Epidermal melanocyte (primary cell): ENCODE data around the gene CFC1B.
"Not testable (repeated sequence)": the region's sequence is repeated elsewhere in the genome, so short reads cannot be mapped to it uniquely, and the experiment has no call there.

Experiments
- DNase-seq: peaks from one replicate; pipeline ENCODE4 v3.0.0; 2011; ENCODE audit warnings: low spot score; ENCODE audit not compliant: insufficient read length

CFC1B gene

DNA sequence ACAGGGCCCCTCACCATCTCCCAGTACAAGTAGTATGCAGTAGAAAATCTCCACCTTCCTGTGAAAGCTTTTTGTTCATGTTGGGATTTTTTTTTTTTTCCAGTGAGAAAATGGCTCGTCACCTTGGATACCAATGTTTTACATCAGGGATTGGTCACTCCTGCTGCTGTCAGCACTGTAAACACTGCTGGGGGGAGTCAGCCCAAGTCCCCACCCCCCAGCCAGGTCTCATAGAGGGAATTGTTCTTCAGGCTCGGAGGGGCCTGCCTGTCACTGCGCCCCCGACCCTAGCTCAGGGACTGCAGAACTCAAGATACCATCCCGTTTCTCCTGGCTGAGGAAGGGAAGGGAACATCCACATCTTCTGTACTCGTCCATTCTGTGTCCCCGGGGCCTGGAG, at the start of gene CFC1B:
Gene CFC1B (plus strand): TSS at position 231 of the 400 bp plus-strand sequence. CDS start 263 bp downstream, outside the sequence.
- DNase-seq = not testable (repeated sequence)

DNA sequence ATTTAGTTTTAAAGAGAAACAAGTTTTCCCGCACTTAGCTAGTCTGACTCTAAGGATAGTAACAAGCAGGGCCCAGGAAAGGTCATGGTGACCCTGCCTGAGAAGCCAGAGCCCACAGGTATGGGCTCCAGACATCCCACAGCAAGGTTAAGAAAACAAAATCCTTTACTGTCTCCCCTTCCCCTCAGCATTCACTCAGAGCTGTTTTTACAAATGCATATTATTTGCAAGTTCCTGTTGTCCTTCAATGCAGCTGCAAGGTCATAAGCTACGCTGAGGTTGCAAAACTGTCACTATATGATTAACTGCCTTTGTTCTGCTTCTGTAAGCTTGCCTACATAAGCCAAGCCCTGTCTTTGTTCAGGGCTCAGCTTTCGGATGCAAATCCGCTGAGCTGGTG, 29.9 kb upstream of the CFC1B start:
- DNase-seq = not testable (repeated sequence)

DNA sequence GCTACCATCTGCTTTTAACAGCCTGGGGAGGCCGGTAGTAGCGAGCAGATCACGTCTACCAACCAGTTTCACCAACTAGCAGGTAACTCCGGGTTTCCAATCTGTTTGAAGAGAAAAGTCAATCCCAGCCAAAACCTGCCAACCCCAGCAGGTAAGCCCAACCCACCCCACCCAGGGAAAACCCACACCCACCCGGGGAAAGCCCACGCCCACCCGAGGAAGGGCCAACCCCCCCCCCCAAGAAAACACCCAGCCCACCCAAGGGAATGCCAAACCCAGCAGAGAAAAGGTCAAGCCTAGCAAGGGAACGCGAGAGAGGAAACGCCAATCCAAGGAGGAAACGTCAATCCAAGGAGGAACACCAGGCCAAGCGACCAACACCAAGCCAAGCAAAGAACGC, 11.8 kb upstream of the CFC1B start, which contains the start of gene POTEI:
Gene POTEI (minus strand): TSS at position 101 of the 400 bp plus-strand sequence. CDS start 93 bp downstream, at position 8.
- DNase-seq = not testable (repeated sequence)

DNA sequence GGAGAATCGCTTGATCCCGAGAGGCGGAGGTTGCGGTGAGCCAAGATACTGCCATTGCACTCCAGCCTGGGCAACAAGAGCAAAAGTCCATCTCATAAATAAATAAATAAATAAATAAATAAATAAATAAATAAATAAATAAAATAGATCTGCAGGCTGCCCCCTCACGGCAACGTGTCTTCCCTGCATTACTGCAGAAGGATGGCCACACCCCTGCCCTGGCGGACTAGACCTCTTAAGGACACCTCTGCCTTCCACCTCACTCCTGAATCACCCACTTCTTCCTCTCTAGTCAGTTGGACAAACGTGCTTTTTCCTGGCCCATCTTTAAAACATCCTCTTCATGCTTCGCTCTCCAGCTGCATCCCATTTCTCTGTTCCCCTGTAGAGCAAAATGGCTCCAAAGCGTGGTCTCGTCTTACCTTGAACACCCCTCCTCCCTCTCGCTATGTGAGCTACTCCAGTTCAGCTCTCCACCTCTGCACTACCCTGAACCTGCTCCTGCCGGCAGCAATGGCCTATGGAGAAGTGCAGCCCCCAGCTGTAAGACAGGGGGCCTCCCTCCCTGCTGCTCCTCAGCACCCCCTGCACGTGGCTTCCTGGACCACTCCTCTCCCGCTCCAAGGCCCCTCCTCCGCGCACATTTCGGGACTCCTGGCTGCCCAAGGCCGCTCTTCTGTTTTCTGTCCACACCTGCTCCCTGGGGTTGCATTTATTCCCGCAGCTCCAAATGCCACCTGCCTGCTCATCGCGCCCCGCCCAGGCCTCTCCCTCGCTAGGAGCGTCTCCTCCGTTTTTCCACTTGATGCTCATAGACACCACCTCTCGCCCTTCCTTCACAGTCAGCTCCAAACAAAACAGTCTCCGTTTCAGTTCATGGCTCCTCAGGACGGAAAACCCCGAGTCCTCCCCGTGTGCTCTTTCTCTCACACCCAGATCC, 9.9 kb upstream of the CFC1B start:
- DNase-seq = not testable (repeated sequence)

DNA sequence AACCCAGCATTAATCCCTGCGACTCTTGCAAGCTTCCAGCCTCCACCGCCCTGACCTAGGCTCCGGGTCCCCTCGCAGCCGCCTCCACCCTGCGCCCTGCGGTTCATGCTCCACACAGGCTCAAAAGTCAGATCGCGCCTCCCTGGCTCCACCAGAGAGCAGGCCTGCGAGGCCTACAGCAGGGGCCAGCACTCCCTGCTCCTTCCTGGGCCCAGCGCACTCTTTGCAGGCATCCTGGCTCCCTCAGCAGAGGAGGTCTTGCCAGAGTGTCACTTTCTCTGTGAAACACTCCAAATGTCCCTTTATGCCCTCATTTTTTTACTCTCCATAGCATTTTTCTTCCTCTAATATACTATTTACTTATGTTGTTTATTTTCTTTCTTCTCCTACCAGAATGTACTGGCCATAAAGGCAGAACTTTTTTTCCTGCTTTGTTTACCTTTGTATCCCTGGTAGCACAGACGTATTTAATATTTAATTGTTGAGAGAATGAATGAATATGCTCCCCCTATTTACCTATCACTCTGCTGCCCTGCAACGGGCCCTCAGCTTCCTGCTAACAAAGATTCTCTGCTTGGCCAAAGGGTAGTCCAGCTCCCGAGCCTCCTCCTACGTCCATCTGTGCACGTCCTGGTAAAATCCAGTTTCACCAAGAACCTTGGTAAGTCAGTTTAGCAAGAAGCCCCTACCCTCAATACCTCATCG, 9.1 kb upstream of the CFC1B start:
- DNase-seq = not testable (repeated sequence)

DNA sequence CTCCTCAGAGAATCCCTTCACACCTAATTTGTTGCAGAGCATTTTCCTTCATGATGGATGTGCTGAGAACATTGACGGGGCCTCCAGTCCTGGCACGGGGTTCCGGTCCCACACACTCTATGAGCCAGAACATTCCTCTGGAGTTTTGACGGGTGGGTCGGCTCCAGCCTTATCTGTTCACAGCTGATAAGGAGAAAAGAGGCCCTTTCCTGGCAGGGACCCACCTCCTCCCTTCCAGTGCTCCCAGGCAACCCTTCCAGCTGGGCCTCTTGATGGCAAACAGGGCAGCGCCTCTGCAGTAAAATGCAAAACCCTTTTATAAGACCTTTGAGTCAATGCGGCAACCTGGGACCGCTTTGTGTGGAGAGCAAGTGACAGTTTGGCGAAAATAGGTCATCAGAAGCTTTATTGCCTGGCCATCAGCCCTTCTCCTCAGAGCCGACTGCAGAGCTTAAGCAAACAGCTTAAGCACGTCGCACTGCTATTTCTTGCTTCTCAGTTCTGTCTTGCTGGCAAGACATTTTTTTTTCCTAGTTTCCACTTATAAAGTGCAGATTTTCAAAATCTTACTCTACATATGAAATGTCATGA, 2.4 kb upstream of the CFC1B start:
- DNase-seq = not testable (repeated sequence)

DNA sequence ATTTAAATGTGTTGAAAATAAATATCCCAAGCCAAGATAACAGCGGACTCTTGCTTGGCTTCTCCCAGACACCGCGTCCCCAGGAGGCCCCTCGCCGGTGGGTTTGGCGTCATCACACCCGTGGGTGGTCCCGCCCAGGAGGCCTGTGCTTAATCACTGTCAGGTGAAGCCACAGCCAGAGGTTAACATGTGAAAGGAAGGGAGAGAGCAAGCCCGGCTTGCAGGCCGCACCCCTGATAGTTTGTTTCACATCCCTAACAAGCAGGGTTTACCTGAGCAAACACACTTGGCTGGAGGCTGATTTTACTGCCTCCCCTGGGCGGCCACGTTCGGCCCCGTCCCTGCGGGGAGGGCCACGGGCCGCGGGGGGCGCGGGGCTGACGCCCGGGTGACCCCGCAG, 1.4 kb downstream of the CFC1B start:
- not testable (repeated sequence) for DNase-seq

DNA sequence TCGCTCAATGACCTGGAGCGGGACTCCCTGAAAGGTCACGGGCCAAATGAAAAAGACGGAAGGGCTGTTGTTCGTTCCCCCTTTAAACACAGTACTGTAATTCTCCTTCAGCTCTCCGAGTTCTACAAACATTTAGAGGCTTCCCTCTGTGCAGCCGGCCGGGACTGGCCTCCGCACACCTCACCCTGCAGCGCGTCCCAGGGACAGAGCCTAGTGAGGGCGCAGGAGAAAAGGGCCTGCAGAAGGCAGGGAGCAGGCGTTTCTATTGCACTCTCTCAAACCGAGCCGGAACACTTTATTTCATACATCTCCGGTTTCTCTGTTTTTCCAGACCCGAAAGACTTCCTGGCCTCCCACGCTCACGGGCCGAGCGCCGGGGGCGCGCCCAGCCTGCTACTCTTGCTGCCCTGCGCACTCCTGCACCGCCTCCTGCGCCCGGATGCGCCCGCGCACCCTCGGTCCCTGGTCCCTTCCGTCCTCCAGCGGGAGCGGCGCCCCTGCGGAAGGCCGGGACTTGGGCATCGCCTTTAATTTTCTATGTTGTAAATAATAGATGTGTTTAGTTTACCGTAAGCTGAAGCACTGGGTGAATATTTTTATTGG, 6.4 kb downstream of the CFC1B start:
- not testable (repeated sequence) for DNase-seq

DNA sequence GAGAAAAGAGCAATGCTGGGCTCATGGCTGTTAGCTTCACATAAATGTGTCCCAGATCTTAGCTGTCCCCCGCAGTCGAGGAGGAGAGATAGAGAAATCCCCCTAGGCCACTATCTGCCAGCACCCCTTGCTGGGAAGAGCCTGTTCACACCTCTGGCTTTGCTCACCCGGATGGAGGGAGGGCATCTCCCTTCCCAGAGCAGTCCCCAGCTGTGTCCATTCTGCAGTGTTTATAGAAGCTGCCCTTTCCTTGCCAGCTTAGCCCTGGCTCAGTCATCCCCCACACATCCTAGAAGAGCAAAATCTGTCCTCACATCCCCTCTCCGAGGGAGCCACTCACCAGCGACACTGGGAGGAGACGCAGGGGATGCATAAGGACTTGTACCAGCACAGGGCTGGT, 8.5 kb downstream of the CFC1B start:
- not testable (repeated sequence) for DNase-seq

DNA sequence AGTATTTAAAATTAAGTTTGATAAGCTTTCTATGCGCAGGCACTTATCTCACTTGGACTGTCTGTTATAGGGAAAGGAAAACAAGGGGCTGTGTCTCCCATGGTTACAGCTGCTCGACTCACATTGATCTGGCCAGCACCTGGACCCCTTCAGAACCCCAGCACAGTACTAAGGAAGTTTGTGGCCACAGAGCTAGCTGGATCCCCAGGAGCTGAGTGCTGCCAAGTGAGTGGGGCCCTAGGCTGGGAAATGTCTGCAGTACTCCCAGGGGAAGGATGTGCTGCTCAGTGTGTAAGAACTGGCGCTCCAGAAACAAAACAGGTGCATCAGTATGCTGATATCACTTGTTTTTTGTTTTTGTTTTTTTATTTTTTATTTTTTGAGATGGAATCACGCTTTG, 9.2 kb downstream of the CFC1B start:
- DNase-seq = not testable (repeated sequence)

DNA sequence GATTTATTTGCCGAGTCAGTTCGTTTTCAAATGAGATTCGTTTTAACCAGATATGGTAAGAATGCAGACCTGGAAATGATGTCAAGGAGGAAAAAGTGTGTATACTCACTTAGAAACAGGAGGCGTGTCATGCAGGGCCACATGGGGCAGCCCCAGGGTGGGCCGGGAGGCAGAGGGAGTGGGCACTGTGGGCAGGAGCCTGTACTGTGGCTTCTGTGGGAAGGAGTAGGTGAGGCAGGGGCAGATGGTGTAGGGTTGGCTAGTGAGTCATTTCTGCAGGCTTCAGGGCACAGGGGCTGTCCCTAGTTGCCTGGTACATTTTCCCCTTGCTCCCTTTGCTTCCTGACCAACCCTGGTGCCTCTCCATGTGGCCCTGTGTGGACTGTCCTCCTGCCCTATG, 10.2 kb downstream of the CFC1B start:
- DNase-seq = not testable (repeated sequence)

DNA sequence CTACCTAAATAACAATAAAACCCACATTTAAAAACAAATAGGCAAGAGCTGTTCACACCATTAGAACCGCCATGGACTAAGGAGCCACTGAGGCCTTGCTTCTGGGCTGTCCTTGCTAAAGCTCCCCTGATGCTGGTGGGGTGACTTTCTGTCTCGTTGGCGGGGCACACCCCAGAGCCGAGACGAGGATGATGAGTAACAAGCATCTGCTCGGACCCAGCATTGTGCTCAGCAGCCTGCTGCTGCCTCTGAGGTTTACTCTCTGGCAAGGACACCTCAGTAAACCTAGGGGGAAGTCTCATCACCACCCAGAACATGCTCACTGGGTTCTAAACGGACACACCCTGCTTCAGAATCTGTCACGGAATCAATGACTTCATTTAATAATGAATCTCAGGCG, 10.7 kb downstream of the CFC1B start:
- not testable (repeated sequence) for DNase-seq

DNA sequence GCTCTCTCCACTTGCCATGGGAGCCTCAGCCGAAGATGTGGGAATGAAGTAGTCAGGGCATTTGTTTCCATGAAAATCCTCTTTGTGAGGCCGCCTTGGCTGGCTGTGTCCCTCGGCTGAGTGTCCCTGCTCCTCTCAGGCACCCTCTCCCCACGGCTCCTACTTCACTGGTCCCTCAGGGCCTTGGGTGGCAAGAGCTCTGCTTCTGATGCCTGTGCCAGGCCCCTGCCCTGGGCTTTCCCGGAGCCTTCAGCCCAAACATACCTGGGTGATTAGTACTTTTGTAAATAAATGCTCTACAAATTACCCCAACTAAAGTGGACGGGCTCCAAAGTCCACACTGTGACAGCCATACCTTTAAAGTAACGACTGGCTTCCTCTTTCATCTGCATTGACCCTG, 15.6 kb downstream of the CFC1B start:
- DNase-seq = not testable (repeated sequence)

DNA sequence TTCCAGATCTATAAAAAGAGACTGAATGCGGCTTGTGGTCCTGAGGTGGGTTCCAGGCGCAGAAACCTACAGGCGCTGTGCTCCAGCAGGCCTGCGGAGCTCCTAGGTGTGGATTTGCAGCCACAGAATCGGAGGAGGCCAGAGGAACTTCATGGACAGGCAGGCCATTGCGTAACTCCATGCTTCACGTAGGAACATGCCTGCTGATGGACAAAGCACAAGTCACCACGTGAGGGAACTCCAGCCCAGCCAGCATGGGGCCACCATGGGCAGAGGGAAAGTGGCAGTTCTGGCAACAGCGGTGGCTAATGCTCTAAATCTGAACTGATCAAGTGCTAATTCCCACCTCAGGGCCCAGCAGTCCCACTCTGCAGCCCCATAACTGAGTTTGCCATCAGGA, 17.2 kb downstream of the CFC1B start:
- not testable (repeated sequence) for DNase-seq

DNA sequence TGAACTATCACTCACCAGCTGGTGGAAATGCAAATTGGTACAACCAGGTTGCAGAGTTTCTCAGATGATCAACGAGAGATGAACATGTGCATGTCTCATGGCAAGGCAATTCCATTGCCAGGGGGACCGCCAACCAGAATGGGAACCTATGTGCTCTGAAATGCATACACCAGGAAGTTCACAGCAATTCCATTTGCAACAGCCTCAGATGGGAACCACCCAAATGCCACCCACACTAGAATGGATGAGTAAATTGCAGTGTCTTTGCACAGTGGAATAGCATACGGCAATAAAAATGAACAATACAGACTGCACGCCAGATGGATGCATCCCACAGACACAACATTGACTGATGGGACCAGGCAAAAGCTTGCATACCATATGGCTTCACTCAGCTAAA, 21.8 kb downstream of the CFC1B start:
- DNase-seq = not testable (repeated sequence)

DNA sequence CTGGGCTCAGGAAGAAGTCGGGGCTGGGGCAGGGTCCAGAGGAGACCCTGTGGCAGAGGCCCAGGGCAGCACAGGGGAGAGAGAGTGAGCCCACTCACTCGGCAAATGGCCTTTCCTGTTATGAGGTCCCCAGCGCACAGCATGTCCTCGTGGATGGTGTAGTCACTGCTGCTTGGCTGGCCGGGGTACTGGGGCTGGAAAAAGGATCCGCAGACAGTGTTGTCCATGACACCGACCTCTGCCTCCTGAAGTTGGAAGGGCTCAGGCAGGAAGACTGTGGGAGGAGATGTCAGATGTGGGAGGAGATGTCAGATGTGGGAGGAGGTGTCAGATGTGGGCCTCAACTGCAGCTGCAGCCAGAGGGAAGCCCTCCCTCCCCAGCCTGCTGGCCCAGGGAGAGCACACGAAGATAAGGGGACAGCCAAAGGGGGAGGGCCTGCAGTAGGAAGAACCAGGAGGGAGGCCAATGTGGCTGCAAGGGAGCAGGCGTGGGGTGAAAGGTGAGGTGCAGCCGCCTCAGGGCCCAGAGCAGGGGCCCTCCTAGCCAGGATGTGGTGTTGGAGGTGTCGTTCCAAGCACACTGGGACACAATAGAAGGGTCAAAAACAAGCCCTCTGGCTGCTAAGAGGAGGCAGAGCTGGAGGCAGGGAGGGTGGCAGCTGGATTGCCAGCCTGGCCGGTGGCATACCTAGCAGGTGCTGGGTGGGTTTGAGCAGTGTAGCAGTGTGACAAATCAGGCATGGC, 22.9 kb downstream of the CFC1B start:
- not testable (repeated sequence) for DNase-seq

DNA sequence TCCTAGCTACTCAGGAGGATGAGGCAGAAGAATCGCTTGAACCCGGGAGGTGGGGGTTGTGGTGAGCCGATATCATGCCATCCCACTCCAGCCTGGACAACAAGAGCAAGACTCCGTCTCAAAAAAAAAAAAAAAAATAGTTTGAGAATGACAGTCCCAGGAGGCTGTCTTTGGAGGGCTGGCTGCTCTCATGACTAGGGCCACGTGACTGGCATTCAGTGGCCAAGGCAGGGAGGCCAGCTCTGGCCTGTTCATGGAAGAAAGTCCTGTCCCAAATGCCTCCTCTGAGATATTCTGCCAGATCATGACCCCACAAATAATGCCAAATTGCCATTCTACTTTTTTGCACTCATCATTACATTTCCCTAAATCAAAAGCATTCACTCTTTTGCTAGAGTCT, 24.0 kb downstream of the CFC1B start:
- DNase-seq = not testable (repeated sequence)

DNA sequence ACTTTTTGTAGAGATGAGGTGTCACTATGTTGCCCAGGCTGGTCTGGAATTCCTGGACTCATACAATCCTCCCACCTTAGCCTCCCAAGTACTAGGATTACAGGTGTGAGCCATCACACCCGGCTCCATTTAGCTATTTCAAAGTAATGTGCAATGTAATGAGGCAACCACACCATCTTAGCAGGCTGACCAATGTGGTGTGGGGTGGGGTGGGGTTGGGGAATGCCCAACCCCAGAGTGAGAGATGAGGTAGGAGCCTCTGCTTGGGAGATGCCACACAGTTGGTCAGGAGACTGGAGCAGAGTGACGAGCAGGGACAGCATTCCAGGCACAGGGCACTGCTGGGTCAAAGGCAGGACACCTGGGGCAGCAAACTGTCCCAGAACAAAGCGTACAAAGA, 27.4 kb downstream of the CFC1B start:
- not testable (repeated sequence) for DNase-seq

DNA sequence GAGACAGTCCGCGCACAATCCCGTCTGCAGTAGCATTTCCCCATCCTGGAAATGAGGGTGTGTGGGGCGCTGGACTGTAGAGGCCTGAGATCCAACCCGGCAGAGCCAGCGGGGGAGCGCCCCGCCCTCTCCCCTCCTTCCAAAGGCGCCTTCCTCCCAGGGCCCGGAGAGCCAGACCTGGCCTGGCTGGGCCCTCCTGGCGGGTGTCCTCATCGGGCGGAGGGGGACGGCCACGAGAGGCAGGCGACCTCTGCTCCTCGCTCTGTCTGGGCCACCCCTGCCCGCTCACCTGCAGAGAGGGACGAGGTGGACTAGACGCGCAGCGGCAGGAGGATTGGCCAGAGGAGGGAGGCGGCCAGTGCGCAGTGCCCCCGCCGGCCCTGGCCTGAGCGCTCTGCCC, 28.5 kb downstream of the CFC1B start:
- not testable (repeated sequence) for DNase-seq

DNA sequence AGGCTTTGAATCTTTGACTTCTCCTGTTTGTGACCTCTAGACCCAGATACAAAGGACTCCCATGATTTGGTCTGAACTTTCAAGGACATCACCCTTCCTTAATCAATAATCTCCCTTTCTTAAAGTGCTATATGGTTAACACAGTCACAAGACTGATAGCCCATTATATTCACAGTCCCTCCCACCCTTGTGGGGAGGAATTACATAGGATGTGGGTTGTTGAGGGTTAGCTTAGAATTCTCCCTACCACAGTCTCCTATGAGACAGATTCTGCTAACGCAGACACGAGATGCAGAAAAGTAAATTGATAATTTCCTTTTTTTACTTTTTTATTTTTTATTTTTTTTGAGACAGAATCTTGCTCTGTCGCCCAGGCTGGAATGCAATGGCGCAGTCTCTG, 33.2 kb downstream of the CFC1B start:
- not testable (repeated sequence) for DNase-seq

DNA sequence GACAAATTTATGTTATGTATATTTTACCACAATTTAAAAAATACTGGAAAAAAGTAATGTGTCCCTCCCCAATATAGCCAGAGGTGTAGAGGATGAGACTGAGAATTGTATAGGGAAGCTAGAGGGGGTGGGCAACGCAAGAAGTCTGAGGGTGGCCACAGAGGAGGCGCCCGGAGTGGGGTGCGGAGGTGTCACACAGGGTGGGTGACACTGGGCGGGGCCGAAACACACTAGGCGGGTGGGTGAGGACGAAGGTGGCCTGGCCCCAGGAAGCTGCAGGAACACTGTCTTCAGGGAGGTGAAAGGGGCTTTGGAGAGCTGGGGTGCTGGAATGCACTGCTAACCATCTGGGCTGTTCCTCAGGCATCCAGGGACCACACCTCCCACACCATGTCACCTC, 35.4 kb downstream of the CFC1B start:
- not testable (repeated sequence) for DNase-seq
